KOPT-K1 (cell line): ENCODE results near the gene SPOP.
"Not testable (repeated sequence)": the region's sequence is repeated elsewhere in the genome, so short reads cannot be mapped to it uniquely, and the experiment has no call there.

Experiments
- H3K27ac ChIP-seq: fragments of 200-600 bp; sonication (generic); 2 replicates; pipeline ENCODE4 v1.5.1; 2016; ENCODE audit warnings: antibody characterized with exemption, mild to moderate bottlenecking, low read depth, low read length; ENCODE audit not compliant: poor library complexity, severe bottlenecking
- H3K36me3 ChIP-seq: fragments of 200-600 bp; sonication (generic); 2 replicates; pipeline ENCODE4 v1.5.1; 2017; ENCODE audit warnings: antibody characterized with exemption, mild to moderate bottlenecking, low read length, moderate library complexity; ENCODE audit not compliant: insufficient read depth
- H3K9me3 ChIP-seq: fragments of 200-600 bp; sonication (generic); 2 replicates; pipeline ENCODE4 v1.5.1; 2017; ENCODE audit warnings: antibody characterized with exemption, low read length, mild to moderate bottlenecking; ENCODE audit not compliant: insufficient read depth, poor library complexity, severe bottlenecking

SPOP gene

DNA sequence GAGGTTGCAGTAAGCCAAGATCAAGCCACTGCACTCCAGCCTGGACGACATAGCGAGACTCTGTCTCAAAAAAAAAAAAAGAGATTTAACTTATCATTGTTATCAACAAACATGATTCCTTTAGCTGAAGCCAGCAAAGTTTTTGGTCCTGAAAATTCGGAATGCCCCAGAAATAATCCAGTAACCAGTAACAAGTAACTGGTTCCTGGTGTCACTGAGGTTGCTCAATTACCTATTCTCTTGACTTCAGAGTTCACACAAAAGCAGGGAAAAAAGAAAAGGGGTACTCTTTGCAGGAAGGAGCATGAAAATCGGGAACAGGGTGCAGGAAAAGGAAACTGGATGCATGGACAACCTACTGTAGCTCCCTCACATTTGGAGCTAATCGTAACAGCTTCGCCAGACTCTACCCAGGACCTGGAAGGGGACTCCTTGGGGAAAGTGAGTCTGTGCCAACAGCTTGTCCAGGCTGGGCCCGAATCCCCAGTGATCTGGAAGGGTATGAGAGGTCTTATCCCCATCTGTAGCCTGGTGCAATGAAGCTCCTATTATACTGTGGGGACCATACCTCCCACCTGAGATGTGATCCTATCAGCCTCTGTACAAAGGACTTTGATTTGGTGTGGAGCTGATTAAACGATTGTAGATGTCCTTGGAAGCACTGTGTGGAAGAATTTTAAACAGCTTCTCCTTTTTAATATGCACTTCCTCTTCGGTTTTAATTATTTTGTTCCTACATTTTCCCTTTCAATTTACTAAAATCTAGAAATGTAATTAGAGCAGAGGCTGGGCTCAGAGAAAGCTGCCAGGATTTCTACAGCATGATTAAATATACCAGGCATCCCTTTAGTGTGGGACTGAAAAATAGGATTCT, 3.4 kb upstream of the SPOP start:
- Histone ChIP-seq H3K27ac (no peak overlapping the region), H3K36me3 (no peaks in the 10 kb centered on the region), H3K9me3 (no peaks in the 10 kb centered on the region)

DNA sequence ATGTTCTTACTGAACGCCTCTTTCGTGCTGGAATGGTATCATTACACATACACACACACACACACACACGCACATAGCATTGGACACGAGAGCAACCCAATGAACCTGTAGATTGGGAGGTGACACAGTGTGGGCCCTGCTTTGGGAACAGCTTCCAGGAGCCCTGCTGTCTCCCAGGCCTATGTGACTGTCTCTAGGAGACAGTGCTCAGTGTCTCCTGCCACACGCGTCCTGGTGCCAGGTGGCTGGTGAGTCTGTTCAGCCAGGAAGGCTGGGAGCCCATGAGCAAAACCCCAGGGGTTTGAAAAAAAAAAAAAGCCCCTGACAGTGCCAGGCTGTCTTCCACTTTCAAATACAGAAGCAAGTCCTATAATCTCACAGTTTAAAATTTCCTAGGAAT, 2.4 kb upstream of the SPOP start:
- H3K27ac ChIP-seq, result no peak overlapping the region

DNA sequence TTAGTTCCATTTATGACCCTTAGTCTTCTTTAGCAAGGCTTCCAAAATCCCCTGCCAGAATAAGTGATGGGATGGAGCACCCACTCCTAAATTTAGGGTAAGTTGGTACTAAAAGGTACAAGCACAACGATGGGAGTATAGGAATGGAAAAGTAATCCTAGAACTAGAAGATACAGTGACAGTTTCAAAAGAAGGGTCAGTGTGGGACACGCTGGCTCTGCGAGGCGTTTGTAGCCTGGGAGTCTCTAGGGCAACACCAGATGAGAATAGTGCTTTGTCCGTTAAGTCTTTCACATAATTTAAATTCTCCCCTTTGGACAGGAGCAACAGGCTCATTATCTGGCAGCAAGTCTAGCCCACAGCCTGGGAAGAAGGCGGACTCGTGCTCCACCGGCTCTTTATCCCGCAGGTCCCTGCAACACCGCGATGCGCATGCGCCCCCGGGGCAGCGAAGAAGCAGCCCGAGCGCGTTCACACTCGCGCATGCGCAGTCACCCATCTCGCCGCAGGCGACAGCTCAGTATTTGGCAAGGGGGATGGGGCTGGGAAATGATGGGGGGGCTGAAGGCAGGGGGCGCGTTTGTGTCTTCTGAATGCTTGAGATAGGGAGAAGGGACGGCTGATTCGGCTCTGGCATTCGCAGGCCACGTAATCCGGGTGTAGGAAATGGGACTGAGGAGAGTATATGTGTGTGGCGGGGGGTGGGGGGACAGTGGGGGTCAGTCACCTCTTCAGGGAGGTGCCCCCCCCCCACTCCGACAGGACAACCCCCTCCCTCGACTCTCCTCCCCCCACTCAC, 564 bp downstream of the SPOP start:
- H3K27ac ChIP-seq, result peak overlapping the region; percentile 78
- H3K9me3 ChIP-seq, result no peaks in the 10 kb centered on the region
- peaks cover 22% of the 10 kb centered on the region for H3K36me3 ChIP-seq

More for the DNA sequence above, 2.4 kb upstream of the SPOP start:
- peaks cover 4% of the 10 kb centered on the region; the same call in 1 of the 2 replicates for H3K36me3 ChIP-seq
- no peaks in the 10 kb centered on the region for H3K9me3 ChIP-seq

DNA sequence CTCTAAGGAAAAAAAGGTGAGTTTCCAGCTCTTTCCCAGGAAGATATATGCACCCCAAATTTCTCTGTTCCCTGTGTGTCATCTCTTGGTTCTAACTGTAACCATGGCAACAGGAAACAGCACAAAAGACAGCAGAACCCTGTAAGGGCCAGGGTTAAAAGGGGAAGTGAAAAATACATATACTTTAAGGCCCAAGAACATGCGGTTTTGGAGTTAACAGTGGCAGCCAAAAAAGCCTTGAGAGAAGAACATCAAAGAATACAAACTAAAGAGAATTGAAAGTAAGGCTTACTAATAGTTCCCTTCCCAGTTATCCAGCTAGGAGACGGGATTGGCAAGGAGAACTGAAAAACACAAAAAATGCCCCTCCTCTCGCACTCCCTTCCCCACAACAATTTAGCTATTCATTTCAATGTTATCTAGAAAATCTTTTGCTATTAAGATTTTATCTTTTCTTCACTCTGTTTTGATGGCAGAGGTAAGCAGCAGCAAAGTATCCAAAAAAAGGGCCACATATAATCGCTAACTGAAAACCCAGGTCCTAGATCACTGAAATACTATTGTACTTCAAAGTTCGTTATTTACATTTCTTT, 1.5 kb downstream of the SPOP start:
- Histone ChIP-seq H3K27ac (peak overlapping the region; percentile 78), H3K9me3 (no peaks in the 10 kb centered on the region), H3K36me3 (peaks cover 23% of the 10 kb centered on the region)

DNA sequence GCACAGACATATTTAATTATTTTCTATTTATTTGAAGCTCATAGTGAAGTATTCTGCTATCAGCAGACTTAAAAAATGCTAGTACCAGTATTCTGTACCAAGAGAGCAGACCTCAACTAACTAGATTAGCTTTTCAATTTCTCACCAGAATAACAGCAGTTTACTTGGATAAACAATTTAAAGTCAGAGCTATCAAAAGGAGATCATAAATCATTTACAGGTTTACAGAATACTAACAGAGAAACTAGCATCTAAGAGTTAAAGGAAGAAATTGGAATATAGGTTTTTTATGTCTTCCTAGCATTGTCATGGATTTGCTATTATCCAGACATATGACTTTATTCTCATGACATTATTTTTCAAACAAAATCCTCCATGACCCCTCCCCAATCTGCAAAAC, 3.4 kb downstream of the SPOP start:
- H3K27ac ChIP-seq, result no peak overlapping the region
- no peaks in the 10 kb centered on the region for H3K9me3 ChIP-seq
- H3K36me3 ChIP-seq, result peaks cover 27% of the 10 kb centered on the region

DNA sequence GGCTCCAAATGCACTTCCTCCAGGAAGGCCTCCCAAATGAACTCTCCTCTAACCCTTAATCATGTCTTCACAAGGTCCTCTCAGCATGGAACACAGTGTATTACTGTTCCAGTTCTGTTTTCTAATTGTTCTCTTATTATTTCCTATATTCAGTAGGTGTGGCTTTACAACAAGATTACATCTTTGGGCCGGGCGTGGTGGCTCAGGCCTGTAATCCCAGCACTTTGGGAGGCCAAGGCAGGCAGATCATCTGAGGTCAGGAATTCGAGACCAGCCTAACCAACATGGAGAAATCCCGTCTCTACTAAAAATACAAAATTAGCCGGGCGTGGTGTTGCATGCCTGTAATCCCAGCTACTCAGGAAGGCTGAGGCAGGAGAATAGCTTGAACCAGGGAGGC, 4.2 kb downstream of the SPOP start:
- H3K36me3 ChIP-seq, result peaks cover 27% of the 10 kb centered on the region

DNA sequence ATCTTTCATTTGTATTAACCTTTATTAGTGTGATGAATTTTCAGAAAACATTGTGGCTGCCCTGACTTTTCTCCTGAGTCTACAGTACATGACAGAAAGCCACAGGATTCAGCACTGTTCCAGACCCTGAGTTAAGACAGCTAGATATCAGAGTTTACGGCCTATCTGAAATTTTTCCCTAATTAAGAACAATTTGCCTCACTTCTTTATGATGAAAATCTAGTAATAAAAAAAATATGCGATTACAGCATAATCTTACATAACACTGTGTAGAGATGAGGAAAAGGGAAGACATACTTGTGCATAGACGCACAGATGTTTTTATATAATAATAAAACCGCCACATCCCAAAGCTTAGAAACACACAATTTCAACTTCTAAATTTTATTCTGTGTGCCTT, 7.3 kb downstream of the SPOP start:
- no peaks in the 10 kb centered on the region for H3K9me3 ChIP-seq
- H3K36me3 ChIP-seq, result peaks cover 25% of the 10 kb centered on the region
- H3K27ac ChIP-seq, result no peak overlapping the region

More for the DNA sequence above, 4.2 kb downstream of the SPOP start:
- not testable (repeated sequence) for H3K27ac ChIP-seq, H3K9me3 ChIP-seq

DNA sequence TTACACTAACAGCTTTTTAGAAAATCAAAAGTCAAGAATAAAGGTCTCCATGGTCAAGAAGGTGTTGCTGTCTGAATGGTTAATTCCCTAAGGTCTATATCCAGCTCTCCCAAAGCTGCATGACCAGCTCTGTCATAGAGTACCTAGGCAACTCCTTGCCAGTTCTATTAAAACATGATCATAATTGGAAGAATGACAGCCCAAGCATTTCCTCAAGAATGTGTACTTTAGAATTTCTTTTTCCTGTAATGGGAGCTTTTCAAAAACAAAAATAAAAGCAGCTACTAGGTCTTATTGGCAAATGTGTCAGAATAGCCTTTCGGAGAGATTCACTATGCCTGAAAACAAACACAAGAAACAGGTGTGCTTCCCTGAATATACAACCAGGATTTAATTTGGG, 7.9 kb downstream of the SPOP start:
- H3K27ac ChIP-seq, result no peak overlapping the region

DNA sequence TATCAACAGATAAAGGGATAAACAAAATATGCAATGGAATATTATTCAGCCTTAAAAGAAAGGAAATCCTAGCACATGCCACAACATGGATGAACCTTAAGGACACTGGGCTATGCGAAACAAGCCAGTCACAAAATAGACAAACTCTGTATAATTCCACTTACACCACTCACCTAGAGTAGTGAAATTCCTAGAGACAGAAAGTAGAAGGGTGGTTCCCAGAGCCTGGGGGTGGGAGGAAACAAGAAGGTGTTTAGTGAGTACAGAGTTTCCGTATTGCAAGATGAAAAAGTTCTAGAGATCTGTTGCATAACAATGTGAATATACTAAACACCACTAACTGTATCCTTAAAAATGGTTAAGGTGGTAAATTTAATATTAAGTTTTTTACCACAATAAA, 10.0 kb downstream of the SPOP start:
- peaks cover 9% of the 10 kb centered on the region; the same call in 1 of the 2 replicates for H3K36me3 ChIP-seq
- H3K27ac ChIP-seq, result no peak overlapping the region
- H3K9me3 ChIP-seq, result no peaks in the 10 kb centered on the region

More for the DNA sequence above, 7.9 kb downstream of the SPOP start:
- Histone ChIP-seq H3K9me3 (no peaks in the 10 kb centered on the region), H3K36me3 (peaks cover 19% of the 10 kb centered on the region)

DNA sequence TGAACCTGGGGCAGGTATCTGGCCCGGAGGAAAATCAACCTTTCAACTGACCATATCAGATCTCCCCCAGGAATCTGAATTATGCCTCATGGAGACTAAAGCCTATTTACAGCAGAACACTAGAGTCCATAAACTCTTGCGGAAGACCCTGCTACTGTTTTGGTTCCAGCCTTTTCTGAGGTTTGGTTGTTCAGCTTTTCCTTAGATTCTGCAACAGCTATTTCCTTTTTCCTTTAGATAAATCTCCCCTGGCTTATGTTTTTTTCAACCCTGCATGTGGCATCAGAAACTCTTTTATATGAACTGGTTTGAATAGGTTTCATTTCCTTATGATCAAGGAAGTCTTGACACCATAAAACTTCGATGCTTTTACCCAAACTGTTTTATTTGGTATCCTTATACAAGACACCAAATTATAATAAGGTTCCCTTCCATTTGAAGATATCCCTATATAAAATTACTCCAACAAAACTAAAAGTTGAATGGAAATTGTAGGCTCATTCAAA, 13.1 kb downstream of the SPOP start:
- Histone ChIP-seq H3K36me3 (no peaks in the 10 kb centered on the region; the same call in 1 of the 2 replicates), H3K9me3 (no peaks in the 10 kb centered on the region), H3K27ac (no peak overlapping the region)

DNA sequence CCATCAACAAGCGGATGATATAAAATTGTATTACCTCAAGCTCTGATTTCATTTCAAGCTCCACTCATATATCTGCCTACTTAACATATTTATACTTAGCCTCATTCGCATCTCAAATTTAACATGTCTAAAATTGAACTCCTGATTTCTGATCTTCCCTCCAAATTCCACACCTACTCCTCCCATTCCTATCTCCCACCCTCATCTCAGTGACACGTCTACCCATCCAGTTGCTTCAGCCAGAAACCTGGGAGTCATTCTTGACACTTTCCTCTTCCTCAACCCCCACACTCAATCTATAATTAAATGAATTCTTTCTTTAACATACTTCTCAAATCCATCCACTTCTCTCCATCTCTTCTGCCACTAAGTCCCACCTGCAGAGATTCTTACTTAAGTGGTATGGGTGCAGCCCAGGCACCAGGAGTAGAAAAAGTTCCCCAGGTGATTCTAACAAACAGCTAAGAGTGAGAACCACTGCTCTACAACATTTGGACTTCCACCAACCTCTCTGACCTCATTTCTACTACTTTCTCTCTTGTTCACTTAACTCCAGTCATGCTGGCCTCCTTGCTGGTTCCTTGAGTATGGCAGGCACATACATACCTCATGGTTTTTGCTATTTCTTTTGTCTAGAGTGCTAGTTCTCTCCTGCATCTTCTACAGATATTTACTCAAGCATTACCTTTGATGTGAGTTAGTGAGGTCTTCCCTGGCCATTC, 18.1 kb downstream of the SPOP start:
- Histone ChIP-seq H3K36me3 (no peaks in the 10 kb centered on the region; the same call in 1 of the 2 replicates), H3K9me3 (no peaks in the 10 kb centered on the region), H3K27ac (no peak overlapping the region)

DNA sequence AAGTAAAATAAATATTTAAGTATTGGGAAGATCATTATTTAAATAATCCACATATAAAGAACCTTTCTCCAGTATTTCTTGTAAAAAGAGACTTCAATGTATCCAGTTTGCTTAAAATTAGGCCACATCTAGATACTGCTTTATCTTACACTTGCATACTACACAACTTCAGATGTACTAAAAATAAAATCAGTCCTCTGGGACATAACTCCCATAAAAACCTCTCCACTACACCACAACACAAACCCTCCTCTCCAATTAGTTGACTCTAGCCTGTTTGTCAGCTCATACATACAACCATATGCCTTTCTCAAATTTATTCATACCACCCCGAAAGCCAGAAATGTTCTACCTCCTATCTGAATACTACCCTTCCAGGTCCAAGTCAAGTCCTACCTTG, 21.6 kb downstream of the SPOP start:
- Histone ChIP-seq H3K9me3 (no peaks in the 10 kb centered on the region), H3K27ac (no peak overlapping the region), H3K36me3 (no peaks in the 10 kb centered on the region)

DNA sequence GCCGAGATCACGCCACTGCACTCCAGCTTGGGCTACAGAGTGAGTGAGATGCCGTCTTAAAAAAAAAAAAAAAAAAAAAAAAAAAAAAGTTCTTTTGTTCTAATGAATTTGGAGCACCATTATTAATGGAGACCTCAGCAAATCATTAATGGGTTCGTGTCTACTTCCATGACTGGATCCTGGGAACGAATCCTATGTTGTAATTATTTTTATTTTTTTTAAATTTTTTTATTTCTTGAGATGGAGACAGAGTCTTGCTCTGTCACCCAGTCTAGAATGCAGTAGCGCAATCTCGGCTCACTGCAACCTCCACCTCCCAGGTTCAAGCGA, 30.7 kb downstream of the SPOP start:
- H3K27ac ChIP-seq, result no peak overlapping the region
- H3K9me3 ChIP-seq, result no peaks in the 10 kb centered on the region
- peaks cover 5% of the 10 kb centered on the region; the same call in 1 of the 2 replicates for H3K36me3 ChIP-seq

DNA sequence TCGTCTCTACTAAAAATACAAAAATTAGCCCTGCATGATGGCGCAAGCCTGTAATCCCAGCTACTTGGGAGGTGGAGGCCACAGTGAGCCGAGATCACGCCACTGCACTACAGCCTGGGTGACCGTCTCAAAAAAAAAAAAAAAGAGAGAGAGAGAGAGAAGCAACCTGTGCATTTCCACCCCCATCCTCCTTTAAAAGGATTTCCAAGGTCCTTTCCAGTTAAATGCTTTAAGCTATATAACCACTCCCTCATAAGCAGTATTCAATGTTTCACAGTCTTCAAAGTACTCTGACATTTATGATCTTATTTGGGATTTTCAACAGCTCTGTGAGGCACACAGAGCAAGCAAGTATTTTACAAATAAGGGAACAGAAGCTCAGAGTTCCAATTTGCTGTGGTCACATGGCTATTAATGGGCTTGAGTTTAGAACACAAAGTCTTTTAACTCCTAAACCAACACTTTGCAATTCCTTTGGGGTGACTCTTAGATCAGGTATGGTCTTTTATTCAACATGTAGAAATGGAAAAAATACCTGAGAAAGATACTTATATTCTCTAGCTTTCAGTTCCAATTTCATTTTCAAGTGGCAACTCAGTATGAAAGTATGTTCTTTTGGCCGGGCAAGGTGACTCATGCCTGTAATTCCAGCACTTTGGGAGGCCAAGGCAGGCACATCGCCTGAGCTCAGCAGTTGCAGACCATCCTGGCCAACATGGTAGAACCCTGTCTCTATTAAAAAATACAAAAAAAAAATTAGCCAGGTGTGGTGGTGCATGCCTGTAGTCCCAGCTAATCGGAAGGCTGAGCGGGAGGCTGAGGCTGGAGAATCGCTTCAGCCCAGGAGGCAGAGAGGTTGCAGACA, 31.3 kb downstream of the SPOP start:
- no peak overlapping the region for H3K27ac ChIP-seq
- H3K9me3 ChIP-seq, result no peaks in the 10 kb centered on the region
- H3K36me3 ChIP-seq, result peaks cover 5% of the 10 kb centered on the region; the same call in 1 of the 2 replicates
